ENCODE data around the gene ULK3.

Gene ULK3

GRCh38 chr15:74857082-74857655, 14.2 kb upstream of the ULK3 start:
- DNase-seq (ENCODE audit: low read depth, low spot score), result no peak
- Histone ChIP-seq H3K27me3 (ENCODE audit: insufficient read depth, insufficient read length) (no peaks in the 10 kb centered on the region), H3K4me1 (ENCODE audit: insufficient read depth, insufficient read length) (peaks cover 9% of the 10 kb centered on the region), H3K9me3 (ENCODE audit: insufficient read depth, low read length) (no peaks in the 10 kb centered on the region), H3K36me3 (ENCODE audit: insufficient read depth, insufficient read length, low read length) (peaks cover 34% of the 10 kb centered on the region), H3K4me3 (ENCODE audit: insufficient read length, low read depth) (no peak overlapping the region), H3K9ac (ENCODE audit: insufficient read length, low read depth) (no peak overlapping the region)
- TF ChIP-seq ZNF274 (IDR thresholded peaks at IDR 0.05; ENCODE audit: low read depth, low read length) (no peak), YY1 (IDR thresholded peaks at IDR 0.05; ENCODE audit: insufficient read depth, insufficient read length) (no peak), SUZ12 (IDR thresholded peaks at IDR 0.05; ENCODE audit: extremely low read depth, insufficient read depth, insufficient read length) (no peak)

- Histone ChIP-seq H3K4me1 (ENCODE audit: insufficient read depth, insufficient read length) (peaks cover 9% of the 10 kb centered on the region), H3K4me3 (ENCODE audit: insufficient read length, low read depth) (no peak overlapping the region), H3K27me3 (ENCODE audit: insufficient read depth, insufficient read length) (no peaks in the 10 kb centered on the region), H3K36me3 (ENCODE audit: insufficient read depth, insufficient read length, low read length) (peaks cover 40% of the 10 kb centered on the region), H3K9me3 (ENCODE audit: insufficient read depth, low read length) (no peaks in the 10 kb centered on the region), H3K9ac (ENCODE audit: insufficient read length, low read depth) (no peak overlapping the region)
- TF ChIP-seq ZNF274 (IDR thresholded peaks at IDR 0.05; ENCODE audit: low read depth, low read length) (no peak), YY1 (IDR thresholded peaks at IDR 0.05; ENCODE audit: insufficient read depth, insufficient read length) (no peak), SUZ12 (IDR thresholded peaks at IDR 0.05; ENCODE audit: extremely low read depth, insufficient read depth, insufficient read length) (no peak)
- DNase-seq (ENCODE audit: low read depth, low spot score), result no peak
Measured at GRCh38 chr15:74856537-74856936, 13.6 kb upstream of the ULK3 start.

- Histone ChIP-seq H3K9me3 (ENCODE audit: insufficient read depth, low read length) (no peaks in the 10 kb centered on the region), H3K27me3 (ENCODE audit: insufficient read depth, insufficient read length) (no peaks in the 10 kb centered on the region), H3K4me1 (ENCODE audit: insufficient read depth, insufficient read length) (peaks cover 9% of the 10 kb centered on the region), H3K4me3 (ENCODE audit: insufficient read length, low read depth) (no peak overlapping the region), H3K9ac (ENCODE audit: insufficient read length, low read depth) (no peak overlapping the region), H3K36me3 (ENCODE audit: insufficient read depth, insufficient read length, low read length) (peaks cover 47% of the 10 kb centered on the region)
- no peak for DNase-seq (ENCODE audit: low read depth, low spot score)
- TF ChIP-seq ZNF274 (IDR thresholded peaks at IDR 0.05; ENCODE audit: low read depth, low read length) (no peak), YY1 (IDR thresholded peaks at IDR 0.05; ENCODE audit: insufficient read depth, insufficient read length) (no peak), SUZ12 (IDR thresholded peaks at IDR 0.05; ENCODE audit: extremely low read depth, insufficient read depth, insufficient read length) (no peak)
Measured at GRCh38 chr15:74855857-74856256, 12.9 kb upstream of the ULK3 start.

GRCh38 chr15:74854453-74855022, 11.6 kb upstream of the ULK3 start:
- Histone ChIP-seq H3K36me3 (ENCODE audit: insufficient read depth, insufficient read length, low read length) (peaks cover 59% of the 10 kb centered on the region), H3K9me3 (ENCODE audit: insufficient read depth, low read length) (no peaks in the 10 kb centered on the region), H3K9ac (ENCODE audit: insufficient read length, low read depth) (peak overlapping the region; percentile 50), H3K27me3 (ENCODE audit: insufficient read depth, insufficient read length) (no peaks in the 10 kb centered on the region), H3K4me1 (ENCODE audit: insufficient read depth, insufficient read length) (peaks cover 9% of the 10 kb centered on the region), H3K4me3 (ENCODE audit: insufficient read length, low read depth) (no peak overlapping the region)
- no peak for TF ChIP-seq ZNF274 (IDR thresholded peaks at IDR 0.05; ENCODE audit: low read depth, low read length)
- no peak for TF ChIP-seq YY1 (IDR thresholded peaks at IDR 0.05; ENCODE audit: insufficient read depth, insufficient read length)
- no peak for TF ChIP-seq SUZ12 (IDR thresholded peaks at IDR 0.05; ENCODE audit: extremely low read depth, insufficient read depth, insufficient read length)
- DNase-seq (ENCODE audit: low read depth, low spot score), result no peak

- Histone ChIP-seq H3K9me3 (ENCODE audit: insufficient read depth, low read length) (no peaks in the 10 kb centered on the region), H3K27me3 (ENCODE audit: insufficient read depth, insufficient read length) (no peaks in the 10 kb centered on the region), H3K36me3 (ENCODE audit: insufficient read depth, insufficient read length, low read length) (peaks cover 69% of the 10 kb centered on the region), H3K9ac (ENCODE audit: insufficient read length, low read depth) (peak overlapping the region; percentile 6), H3K4me3 (ENCODE audit: insufficient read length, low read depth) (no peak overlapping the region), H3K4me1 (ENCODE audit: insufficient read depth, insufficient read length) (peaks cover 9% of the 10 kb centered on the region)
- TF ChIP-seq ZNF274 (IDR thresholded peaks at IDR 0.05; ENCODE audit: low read depth, low read length), result no peak
- no peak for TF ChIP-seq YY1 (IDR thresholded peaks at IDR 0.05; ENCODE audit: insufficient read depth, insufficient read length)
- TF ChIP-seq SUZ12 (IDR thresholded peaks at IDR 0.05; ENCODE audit: extremely low read depth, insufficient read depth, insufficient read length), result no peak
- DNase-seq (ENCODE audit: low read depth, low spot score), result no peak
Measured at GRCh38 chr15:74851960-74852359, 9.0 kb upstream of the ULK3 start.

GRCh38 chr15:74850393-74850792, 7.4 kb upstream of the ULK3 start:
- TF ChIP-seq SUZ12 (IDR thresholded peaks at IDR 0.05; ENCODE audit: extremely low read depth, insufficient read depth, insufficient read length) (no peak), YY1 (IDR thresholded peaks at IDR 0.05; ENCODE audit: insufficient read depth, insufficient read length) (no peak), ZNF274 (IDR thresholded peaks at IDR 0.05; ENCODE audit: low read depth, low read length) (no peak)
- H3K4me3 ChIP-seq (ENCODE audit: insufficient read length, low read depth), result no peak overlapping the region
- peaks cover 77% of the 10 kb centered on the region for H3K36me3 ChIP-seq (ENCODE audit: insufficient read depth, insufficient read length, low read length)
- H3K9ac ChIP-seq (ENCODE audit: insufficient read length, low read depth), result no peak overlapping the region
- H3K27me3 ChIP-seq (ENCODE audit: insufficient read depth, insufficient read length), result no peaks in the 10 kb centered on the region
- DNase-seq (ENCODE audit: low read depth, low spot score), result no peak
- no peaks in the 10 kb centered on the region for H3K9me3 ChIP-seq (ENCODE audit: insufficient read depth, low read length)
- peaks cover 9% of the 10 kb centered on the region for H3K4me1 ChIP-seq (ENCODE audit: insufficient read depth, insufficient read length)

GRCh38 chr15:74847432-74847831, 4.5 kb upstream of the ULK3 start:
- no peak for DNase-seq (ENCODE audit: low read depth, low spot score)
- peaks cover 68% of the 10 kb centered on the region for H3K36me3 ChIP-seq (ENCODE audit: insufficient read depth, insufficient read length, low read length)
- no peak for TF ChIP-seq SUZ12 (IDR thresholded peaks at IDR 0.05; ENCODE audit: extremely low read depth, insufficient read depth, insufficient read length)
- no peak for TF ChIP-seq ZNF274 (IDR thresholded peaks at IDR 0.05; ENCODE audit: low read depth, low read length)
- TF ChIP-seq YY1 (IDR thresholded peaks at IDR 0.05; ENCODE audit: insufficient read depth, insufficient read length), result no peak

More at GRCh38 chr15:74847432-74847831, 4.5 kb upstream of the ULK3 start:
- Histone ChIP-seq H3K4me1 (ENCODE audit: insufficient read depth, insufficient read length) (peaks cover 8% of the 10 kb centered on the region), H3K9me3 (ENCODE audit: insufficient read depth, low read length) (no peaks in the 10 kb centered on the region), H3K27me3 (ENCODE audit: insufficient read depth, insufficient read length) (no peaks in the 10 kb centered on the region), H3K9ac (ENCODE audit: insufficient read length, low read depth) (no peak overlapping the region), H3K4me3 (ENCODE audit: insufficient read length, low read depth) (no peak overlapping the region)
